Right lung (tissue), 5 donors: ENCODE measurements around the gene RCL1. TPM values are rescaled to one million over a fixed set of nuclear protein-coding genes. Genes with fewer than 3 reads are reported as not detected.
"Not testable (repeated sequence)": the region's sequence is repeated elsewhere in the genome, so short reads cannot be mapped to it uniquely, and the experiment has no call there.

Experiments
- DNase-seq, 2 donors: peaks; one replicate each; pipeline ENCODE4 v3.0.0-alpha.2; 2013
- polyA plus RNA-seq, 5 donors: library from polyadenylated mRNA; unstranded; fragments of 120-200 nt; gene quantifications; one replicate each; pipeline versions ENCODE4 v1.2.1 to v1.2.3, GENCODE V29; 2013; ENCODE audit warnings: inconsistent platforms in 1 of 5, low replicate concordance in 1 of 5; ENCODE audit not compliant: insufficient read length in 5 of 5, insufficient read depth in 1 of 5

Gene RCL1
- polyA plus RNA-seq, 5 donors, result 16.9 to 20.4 (median 18.2) TPM

DNA sequence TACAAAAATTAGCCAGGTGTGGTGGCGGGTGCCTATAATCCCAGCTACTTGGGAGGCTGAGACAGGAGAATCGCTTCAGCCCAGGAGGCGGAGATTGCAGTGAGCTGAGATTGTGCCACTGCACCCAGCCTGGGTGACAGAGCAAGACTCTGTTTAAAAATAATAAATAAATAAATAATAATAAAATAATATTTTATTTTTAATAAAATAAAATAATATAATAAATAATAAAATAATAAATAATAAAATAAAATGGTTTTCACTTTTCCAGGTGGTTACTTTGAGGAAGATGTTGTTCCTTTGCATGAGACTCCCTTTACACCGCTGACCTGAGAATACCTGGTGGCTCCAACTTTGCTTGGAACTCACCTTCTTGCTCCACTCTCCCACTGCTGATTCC lies 82.8 kb downstream of the RCL1 start:
- DNase-seq, result no peak

DNA sequence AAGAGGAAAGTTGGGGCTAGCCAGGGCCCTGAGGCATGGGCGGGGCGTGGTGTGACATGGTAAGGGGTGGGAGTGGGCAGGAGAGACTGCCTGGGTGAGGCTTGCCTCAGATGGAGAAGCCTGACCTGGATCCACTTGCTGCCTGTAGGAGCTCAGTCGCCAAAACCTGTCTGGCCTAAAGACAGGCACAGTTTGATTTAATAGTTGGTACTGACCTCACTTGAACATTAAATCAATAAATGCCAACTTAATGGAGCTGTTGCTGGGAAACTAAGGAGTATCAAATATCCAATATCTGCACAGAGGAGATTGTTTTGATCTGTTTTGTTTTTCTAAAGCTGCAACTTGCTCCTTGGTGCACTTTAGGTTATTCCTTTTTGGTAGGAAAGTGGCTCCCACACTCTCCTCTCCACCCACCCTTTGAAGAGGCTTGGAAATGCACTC lies 86.4 kb downstream of the RCL1 start:
- DNase-seq, result no peak

DNA sequence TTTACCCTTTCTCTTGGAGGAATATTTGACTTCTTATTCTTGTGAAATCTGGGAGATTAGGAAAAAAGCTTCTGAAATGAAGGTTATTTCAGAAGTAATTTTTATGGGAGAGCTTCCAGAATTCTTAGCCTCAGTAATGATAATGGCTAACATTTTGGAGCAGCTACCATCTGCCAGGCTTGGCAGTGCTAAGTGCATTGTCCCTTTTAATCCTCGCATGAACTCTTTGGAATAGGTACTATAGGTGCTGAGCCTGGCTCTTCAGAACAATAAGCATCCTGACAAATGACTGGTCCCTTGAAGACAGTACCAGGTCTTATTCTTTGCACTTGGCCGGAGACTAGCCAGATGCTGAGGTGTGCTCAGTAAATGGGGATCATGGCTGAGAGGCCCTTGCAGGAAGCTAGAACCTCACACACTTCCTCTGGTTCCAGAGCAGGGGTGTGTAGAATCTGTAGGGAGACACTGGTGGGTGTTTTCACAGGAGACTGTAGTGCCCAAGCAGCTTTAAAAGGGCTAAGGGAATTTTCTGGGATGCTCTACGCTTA lies 90.7 kb downstream of the RCL1 start:
- no peak for DNase-seq

- no peak for DNase-seq
These were observed 94.0 kb downstream of the RCL1 start for GRCh38 chr9:4886698-4887097.

GRCh38 chr9:4887556-4887955 lies 94.8 kb downstream of the RCL1 start:
- DNase-seq, result peak; percentile 50 to 52

DNA sequence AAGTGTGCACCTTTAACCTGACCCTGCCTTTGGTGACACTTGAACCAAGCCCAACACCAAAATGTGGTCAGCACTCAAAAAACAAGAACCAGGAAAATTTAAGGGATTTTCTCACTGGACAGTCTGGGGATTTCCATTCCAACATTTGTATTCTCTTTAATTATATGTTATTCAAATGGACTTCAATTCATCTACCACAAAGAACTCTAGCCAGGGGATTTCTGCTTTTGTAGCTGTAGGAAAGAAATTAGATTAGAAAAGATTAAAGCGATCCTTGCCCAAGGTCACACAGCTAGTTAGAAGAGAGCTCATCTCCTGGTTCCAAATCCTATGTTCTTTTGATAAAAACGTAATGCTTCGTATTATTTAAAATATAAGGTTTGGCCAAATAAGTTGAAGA lies 97.5 kb downstream of the RCL1 start:
- no peak for DNase-seq

- no peak for DNase-seq
These were observed 98.2 kb downstream of the RCL1 start for GRCh38 chr9:4890929-4891328.

DNA sequence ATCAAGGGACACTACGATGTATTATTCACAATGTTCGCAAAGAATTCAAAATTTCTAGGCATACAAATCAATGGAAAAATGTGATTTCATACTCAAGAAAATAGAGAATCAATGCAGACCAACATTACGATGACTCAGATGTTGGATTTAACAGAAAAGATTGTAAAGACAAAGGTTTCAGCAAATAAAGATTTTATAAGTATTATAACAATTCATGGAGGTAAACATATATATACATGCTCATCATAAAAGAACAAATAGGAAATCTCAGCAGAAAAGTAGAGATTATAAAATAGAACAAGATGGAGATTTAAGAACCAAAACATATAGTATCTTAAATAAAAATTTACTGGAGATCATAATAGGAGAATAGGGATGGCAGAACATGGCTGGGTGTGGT lies 98.9 kb downstream of the RCL1 start:
- no peak for DNase-seq

GRCh38 chr9:4892501-4893194 lies 99.9 kb downstream of the RCL1 start:
- DNase-seq, result no peak

DNA sequence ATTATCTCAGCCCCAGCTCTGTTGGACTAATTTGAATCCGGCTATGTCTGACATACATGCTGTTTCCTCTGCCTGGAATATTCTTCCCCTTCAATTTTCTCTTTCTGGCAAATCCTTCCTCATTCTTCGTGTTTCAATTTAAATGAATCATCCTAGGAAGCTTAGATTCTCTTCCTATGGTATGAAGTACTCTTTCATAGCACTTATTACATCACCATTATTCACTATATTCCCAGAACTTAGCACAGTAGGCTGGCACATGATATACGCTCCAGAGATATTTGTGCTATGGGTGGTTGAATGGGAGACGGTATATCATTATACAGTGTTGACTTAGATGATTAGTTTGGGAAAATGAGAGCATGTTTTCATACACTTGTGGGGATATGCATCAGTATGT lies 101.3 kb downstream of the RCL1 start:
- DNase-seq, result no peak

- DNase-seq, result not testable (repeated sequence)
These were observed 107.1 kb downstream of the RCL1 start for GRCh38 chr9:4899853-4900252.

GRCh38 chr9:4901401-4902134 lies 108.8 kb downstream of the RCL1 start:
- DNase-seq, result not testable (repeated sequence)

- no peak for DNase-seq
These were observed 109.4 kb downstream of the RCL1 start for GRCh38 chr9:4902135-4902475.

- DNase-seq, result no peak
These were observed 111.8 kb downstream of the RCL1 start for GRCh38 chr9:4904322-4905134.

- DNase-seq, result no peak
These were observed 112.4 kb downstream of the RCL1 start for GRCh38 chr9:4905135-4905490.

Other genes with a start within 250 kb of the RCL1 start
- 10 to 100 TPM in 2 of 5 donors, 1 to 10 TPM in 3; 8.8 to 10.9 (median 10.0) TPM for gene PLPP6, start 130.7 kb upstream of the RCL1 start, polyA plus RNA-seq
- gene SPATA6L, start 126.5 kb upstream of the RCL1 start, polyA plus RNA-seq, result 1 to 10 TPM; 4.8 to 8.0 (median 7.3) TPM
- 10 to 100 TPM; 13.7 to 18.8 (median 15.7) TPM for gene CDC37L1, start 113.4 kb upstream of the RCL1 start, polyA plus RNA-seq
- gene AK3, start 51.7 kb upstream of the RCL1 start, polyA plus RNA-seq, result 10 to 100 TPM; 56.5 to 80.4 (median 68.0) TPM
- gene JAK2, start 192.3 kb downstream of the RCL1 start, polyA plus RNA-seq, result 10 to 100 TPM; 10.2 to 17.6 (median 14.1) TPM